HG02840 (cell line): ENCODE measurements around the gene CD9.

ENCODE experiments used
- ATAC-seq: cut with Tn5 transposase; IDR thresholded peaks from one replicate; pipeline ENCODE4 v1.9.1; 2021; ENCODE audit warnings: mild to moderate bottlenecking, moderate library complexity, moderate number of reproducible peaks; ENCODE audit not compliant: unreplicated experiment, low FRiP score

CD9 gene

DNA sequence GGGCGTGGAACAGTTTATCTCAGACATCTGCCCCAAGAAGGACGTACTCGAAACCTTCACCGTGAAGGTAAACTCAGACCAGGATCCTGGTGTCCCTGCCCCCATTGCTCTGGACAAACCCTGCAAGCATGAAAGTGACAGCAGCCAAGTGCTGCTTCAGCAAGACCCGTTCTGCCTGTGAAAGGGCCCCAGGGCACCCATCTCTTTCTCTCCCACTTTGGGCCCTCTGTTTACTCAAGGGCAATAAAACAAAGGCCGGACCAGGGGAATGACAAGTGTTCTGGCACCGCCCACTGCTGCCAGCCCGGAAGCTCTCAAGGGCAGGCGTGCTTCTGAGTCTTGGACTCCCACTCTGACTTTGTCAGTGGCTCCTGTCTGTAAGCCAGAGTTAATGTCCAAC lies 35.3 kb downstream of the CD9 start:
- no peak for ATAC-seq

DNA sequence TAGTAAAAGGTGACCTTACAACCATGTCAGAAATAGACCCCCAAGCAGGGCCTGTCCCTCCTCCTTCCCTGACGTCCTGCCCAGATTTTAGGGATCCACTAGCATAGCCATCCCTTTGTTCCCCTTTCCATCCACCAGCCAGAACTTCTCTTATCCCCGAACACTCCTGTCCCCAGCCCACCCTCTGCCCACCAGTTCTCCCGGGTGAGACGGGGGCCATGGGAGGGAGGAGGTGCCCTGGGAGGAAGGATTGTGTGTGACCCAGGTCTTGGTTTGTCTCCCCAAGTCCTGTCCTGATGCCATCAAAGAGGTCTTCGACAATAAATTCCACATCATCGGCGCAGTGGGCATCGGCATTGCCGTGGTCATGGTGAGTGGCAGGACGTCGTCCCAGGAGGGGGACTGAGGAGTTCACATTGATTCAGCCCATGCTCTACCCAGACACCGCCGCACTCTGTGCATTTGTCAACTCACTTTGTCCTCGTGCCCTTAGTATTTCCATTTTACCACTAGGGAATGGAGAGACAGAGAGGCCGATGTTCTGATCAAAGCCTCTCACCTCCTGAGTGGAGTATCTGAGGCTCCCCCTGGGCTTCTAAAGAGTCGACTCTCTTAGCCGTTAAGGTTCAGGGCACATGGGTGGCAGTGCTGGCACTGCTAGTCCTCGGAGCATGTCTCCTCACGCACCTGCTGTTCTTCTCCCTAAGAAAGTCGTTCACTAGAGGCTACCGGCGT lies 35.9 kb downstream of the CD9 start:
- no peak for ATAC-seq

- no peak for ATAC-seq
Observed at GRCh38 chr12:6236641-6236940, 36.4 kb downstream of the CD9 start.

DNA sequence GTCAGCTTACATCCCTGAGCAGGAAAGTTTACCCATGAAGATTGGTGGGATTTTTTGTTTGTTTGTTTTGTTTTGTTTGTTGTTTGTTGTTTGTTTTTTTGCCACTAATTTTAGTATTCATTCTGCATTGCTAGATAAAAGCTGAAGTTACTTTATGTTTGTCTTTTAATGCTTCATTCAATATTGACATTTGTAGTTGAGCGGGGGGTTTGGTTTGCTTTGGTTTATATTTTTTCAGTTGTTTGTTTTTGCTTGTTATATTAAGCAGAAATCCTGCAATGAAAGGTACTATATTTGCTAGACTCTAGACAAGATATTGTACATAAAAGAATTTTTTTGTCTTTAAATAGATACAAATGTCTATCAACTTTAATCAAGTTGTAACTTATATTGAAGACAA lies 37.6 kb downstream of the CD9 start:
- no peak for ATAC-seq

DNA sequence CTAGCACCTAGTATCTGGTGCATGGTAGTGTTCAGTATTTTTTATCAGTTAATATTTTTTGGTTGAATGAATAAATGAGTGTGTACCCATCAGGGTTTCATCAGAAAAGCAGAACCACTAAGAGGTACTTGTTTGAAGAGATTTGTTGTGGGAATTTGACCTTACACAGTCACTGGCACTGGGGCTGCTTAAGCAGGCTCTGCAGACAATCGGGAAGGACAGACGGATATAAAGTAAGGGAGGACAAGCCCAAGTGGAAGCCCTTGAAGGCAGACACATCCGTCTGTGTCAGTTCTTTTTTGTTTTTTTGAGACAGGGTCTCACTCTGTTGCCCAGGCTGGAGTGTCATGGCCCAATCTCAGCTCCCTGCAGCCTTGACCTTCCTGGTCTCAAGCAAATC lies 38.7 kb downstream of the CD9 start:
- ATAC-seq: no peak

DNA sequence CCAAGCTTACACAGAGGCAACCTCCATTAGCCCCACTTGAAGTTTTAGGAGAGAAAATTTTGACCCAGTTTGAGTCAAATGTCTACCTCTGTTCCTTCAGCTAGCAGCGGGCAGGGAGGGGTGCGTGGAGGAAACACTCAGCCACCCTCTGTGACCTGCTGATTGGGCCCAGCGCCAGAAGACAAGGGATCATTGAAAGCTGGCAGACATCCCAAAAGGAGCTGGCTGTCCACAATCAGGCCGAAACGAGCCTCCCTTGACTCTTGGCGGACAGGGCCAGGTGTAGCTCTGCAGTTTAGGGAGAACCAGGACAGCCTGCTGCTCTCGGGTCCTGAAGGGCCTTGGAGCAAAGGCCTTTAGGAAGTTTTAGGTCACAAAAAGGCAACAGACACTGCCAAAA lies 41.3 kb downstream of the CD9 start:
- ATAC-seq: no peak

- ATAC-seq: no peak
Observed at GRCh38 chr12:6249580-6249979, 49.4 kb downstream of the CD9 start.

DNA sequence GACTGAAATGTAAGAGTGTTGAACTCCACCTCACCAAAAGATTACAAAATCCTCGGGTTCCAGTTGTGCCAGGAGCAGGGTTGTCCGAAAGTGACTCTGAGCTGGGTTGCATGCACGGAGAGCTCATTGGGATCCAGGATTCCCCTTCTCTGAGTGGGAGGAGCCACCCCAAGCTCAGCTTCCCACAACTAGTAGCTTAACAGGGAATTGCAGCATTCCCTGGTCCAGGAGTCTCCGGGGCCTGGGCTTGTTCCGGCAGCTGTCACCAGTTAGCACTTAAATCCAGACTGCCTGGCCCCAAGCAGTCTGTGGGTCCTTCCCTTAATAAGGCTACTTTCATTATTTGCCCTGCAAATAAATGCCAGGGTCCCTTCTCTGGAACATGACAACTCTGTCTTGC lies 50.1 kb downstream of the CD9 start:
- ATAC-seq: no peak

DNA sequence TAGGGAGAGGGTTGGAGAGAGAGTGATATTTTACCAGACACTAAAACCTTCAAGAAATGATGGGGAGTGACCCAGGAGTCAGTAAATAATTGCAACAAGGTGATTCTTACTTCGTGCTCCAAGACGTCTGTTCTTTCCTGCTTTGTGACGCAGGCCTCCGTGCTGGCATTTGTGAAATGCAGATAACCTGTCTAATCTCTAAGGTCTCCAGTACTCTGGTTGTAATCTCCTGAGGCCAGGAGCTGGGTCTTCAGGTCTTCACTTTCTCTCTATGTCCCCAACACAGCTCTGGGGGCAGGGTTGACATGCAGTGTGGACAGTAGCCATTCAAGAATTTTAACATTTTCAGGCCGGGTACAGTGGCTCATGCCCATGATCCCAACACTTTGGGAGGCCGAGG lies 53.1 kb downstream of the CD9 start:
- ATAC-seq: no peak

DNA sequence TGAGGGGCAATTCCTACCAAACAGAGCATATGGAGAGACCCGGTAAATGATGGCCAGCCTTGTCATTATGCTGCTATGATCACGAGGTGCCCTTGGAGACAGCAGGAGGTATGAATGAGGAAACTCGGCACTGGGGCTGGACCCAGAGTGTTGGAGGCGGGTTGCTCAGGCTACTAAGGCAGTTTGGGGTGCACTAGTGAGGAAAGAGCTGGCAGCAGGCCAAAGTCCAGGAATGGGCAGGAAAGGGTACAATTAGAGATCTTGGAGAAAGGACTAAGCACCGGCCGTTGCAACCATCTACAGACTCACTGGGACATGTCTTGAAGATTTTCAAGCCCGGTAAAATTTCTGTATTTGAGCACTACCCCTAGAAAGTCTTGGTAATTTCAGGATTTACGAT lies 54.3 kb downstream of the CD9 start:
- no peak for ATAC-seq

DNA sequence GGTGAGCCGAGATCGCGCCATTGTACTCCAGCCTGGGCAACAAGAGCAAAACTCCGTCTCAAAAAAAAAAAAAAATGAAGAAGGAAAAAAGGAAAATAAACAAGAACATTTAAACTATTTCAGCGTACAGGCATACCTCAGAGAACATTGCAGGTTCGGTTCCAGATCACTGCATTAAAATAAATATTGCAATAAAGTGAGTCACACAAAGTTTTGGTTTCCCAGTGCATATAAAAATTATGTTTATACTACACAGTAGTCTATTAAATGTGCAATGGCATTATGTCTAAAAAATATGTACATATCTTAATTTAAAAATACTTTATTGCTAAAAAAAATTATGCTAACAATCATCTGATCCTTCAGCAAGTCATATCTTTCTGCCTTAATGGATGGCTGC lies 56.8 kb downstream of the CD9 start:
- no peak for ATAC-seq

DNA sequence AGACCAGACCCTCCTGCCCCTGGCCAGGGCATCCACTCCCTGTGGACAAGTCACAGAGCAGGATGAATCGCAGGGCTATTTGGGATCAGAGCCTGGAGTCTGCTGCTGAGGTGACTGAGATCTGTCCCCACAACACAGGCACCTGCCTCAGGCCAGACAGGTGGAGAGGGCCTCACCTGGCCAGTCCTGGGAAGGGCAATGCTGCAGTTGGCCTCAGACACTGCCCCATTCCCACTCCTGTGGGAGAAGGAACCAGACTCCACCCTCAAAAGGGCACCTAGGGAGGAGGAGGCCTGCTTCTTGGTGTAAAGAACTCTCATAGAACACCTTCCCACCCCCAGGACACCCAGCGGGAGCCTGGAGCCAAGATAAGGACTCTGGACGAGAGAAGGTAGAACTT lies 62.0 kb downstream of the CD9 start:
- ATAC-seq: no peak

DNA sequence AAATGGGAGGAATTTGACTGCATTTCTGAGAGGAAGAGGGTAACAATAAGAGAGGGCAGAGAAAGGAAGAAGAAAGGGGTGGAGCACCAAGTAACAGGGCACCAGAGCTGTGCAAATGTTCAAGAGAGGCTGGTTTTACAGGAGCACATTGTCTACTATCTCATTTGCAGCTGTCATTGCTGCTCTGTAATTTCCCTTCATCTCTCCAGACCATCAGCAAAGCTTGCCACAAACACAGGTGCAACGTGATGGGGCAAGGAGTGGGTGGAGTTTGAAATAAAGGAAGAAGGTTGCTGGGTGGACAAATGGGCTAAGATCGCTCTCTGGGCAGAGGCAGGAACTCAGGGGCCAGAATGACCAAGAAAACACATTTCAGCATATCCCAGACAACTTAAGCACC lies 62.4 kb downstream of the CD9 start:
- ATAC-seq: no peak

GRCh38 chr12:6263931-6264330 lies 63.7 kb downstream of the CD9 start:
- no peak for ATAC-seq

- ATAC-seq: no peak
Observed at GRCh38 chr12:6264402-6265037, 64.3 kb downstream of the CD9 start.

GRCh38 chr12:6265038-6265405 lies 64.8 kb downstream of the CD9 start:
- ATAC-seq: no peak

GRCh38 chr12:6266541-6266966 lies 66.4 kb downstream of the CD9 start:
- no peak for ATAC-seq

GRCh38 chr12:6266971-6267721 lies 66.9 kb downstream of the CD9 start:
- ATAC-seq: no peak

- ATAC-seq: no peak
Observed at GRCh38 chr12:6268484-6269157, 68.4 kb downstream of the CD9 start.

DNA sequence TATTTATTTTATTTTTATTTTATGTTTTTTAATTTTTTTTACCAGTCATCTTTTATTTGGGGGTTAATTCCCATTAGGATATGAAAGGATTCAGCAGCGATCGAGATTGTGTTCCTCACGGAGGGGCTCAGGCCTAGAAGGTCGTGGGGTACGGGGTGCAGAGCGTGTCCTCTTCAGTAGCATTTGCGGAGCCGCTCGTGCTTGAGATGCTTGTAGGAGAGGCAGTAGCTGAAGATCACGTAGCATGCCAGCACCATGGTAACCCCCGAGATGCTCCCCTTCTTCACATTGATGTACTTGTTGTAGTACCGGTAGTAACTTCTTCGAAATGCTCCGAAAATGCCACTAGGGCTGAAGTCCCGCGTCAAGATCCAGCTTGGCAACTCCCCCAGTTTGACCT lies 69.8 kb downstream of the CD9 start:
- no peak for ATAC-seq

- ATAC-seq: no peak
Observed at GRCh38 chr12:6271281-6271680, 71.1 kb downstream of the CD9 start.
